SK-N-SH treated with all-trans-retinoic acid at 6 μM for 48 hours (cell line): ENCODE results near the gene PARPBP.

ENCODE experiments used
- ATAC-seq: fragments of 200-7000 bp; cut with Tn5 transposase; 3 replicates; pipeline ENCODE4 v1.9.1; 2020; ENCODE audit warnings: mild to moderate bottlenecking, moderate library complexity
- ARNTL ChIP-seq: fragments of 450-650 bp; formaldehyde crosslinking; IDR thresholded peaks from 2 replicates; pipeline ENCODE4 v1.5.0; 2020; ENCODE audit warnings: low read depth, mild to moderate bottlenecking, moderate library complexity, borderline replicate concordance
- CSDC2 ChIP-seq: fragments of 250-450 bp; sonication (Bioruptor Pico); IDR thresholded peaks from 2 replicates; pipeline ENCODE4 v1.5.0; 2020; ENCODE audit warnings: mild to moderate bottlenecking, moderate library complexity
- CSRNP3 ChIP-seq: fragments of 250-450 bp; sonication (Bioruptor Pico); IDR thresholded peaks from 2 replicates; pipeline ENCODE4 v1.5.1; 2021; ENCODE audit warnings: mild to moderate bottlenecking, moderate library complexity
- ISL1 ChIP-seq: fragments of 250-450 bp; sonication (Bioruptor Pico); IDR thresholded peaks from 2 replicates; pipeline ENCODE4 v2.1.2; 2022; ENCODE audit warnings: mild to moderate bottlenecking, moderate library complexity
- OSR1 ChIP-seq: fragments of 250-450 bp; sonication (Bioruptor Pico); IDR thresholded peaks from 2 replicates; pipeline ENCODE4 v1.8.0; 2022; ENCODE audit warnings: moderate library complexity, mild to moderate bottlenecking, inconsistent platforms
- PPARA ChIP-seq: fragments of 250-450 bp; sonication (Bioruptor Pico); IDR thresholded peaks from 2 replicates; pipeline ENCODE4 v1.5.0; 2020; ENCODE audit warnings: mild to moderate bottlenecking, borderline replicate concordance
- RARB ChIP-seq: fragments of 250-450 bp; sonication (Bioruptor Pico); IDR thresholded peaks from 2 replicates; pipeline ENCODE4 v1.8.0; 2021; ENCODE audit warnings: mild to moderate bottlenecking, moderate library complexity
- TCF4 ChIP-seq: fragments of 250-450 bp; sonication (Bioruptor Pico); IDR thresholded peaks from 2 replicates; pipeline ENCODE4 v1.8.0; 2021; ENCODE audit warnings: mild to moderate bottlenecking, moderate library complexity, borderline replicate concordance
- TOX ChIP-seq: fragments of 250-450 bp; sonication (Bioruptor Pico); IDR thresholded peaks from 2 replicates; pipeline ENCODE4 v1.8.0; 2021; ENCODE audit warnings: mild to moderate bottlenecking, moderate library complexity, borderline replicate concordance
- ZC3H10 ChIP-seq: fragments of 250-450 bp; sonication (Bioruptor Pico); IDR thresholded peaks from 2 replicates; pipeline ENCODE4 v1.5.1; 2021; ENCODE audit warnings: mild to moderate bottlenecking, moderate library complexity
- ZFP3 ChIP-seq: fragments of 250-450 bp; sonication (Bioruptor Pico); IDR thresholded peaks from 2 replicates; pipeline ENCODE4 v1.5.0; 2020; ENCODE audit warnings: mild to moderate bottlenecking, moderate library complexity
- ZFP30 ChIP-seq: fragments of 450-650 bp; formaldehyde crosslinking; IDR thresholded peaks from 2 replicates; pipeline ENCODE4 v1.5.0; 2022; ENCODE audit warnings: mild to moderate bottlenecking, moderate library complexity
- ZNF565 ChIP-seq: fragments of 450-650 bp; formaldehyde crosslinking; conservative IDR thresholded peaks from 2 replicates; pipeline ENCODE4 v1.5.0; 2020; ENCODE audit warnings: low read depth, mild to moderate bottlenecking, moderate library complexity
- ZNF70 ChIP-seq: fragments of 450-650 bp; formaldehyde crosslinking; IDR thresholded peaks from 2 replicates; pipeline ENCODE4 v1.5.0; 2020; ENCODE audit warnings: mild to moderate bottlenecking, moderate library complexity
- ZNF8 ChIP-seq: fragments of 450-650 bp; formaldehyde crosslinking; IDR thresholded peaks from 2 replicates; pipeline ENCODE4 v1.5.0; 2020; ENCODE audit warnings: mild to moderate bottlenecking, moderate library complexity
- TF ChIP-seq, protein P1 (sequence below): fragments of 250-450 bp; sonication (Bioruptor Pico); IDR thresholded peaks from 2 replicates; pipeline ENCODE4 v1.5.1; 2020; ENCODE audit warnings: low read depth, mild to moderate bottlenecking, moderate library complexity
- TF ChIP-seq, protein P2 (sequence below): fragments of 250-450 bp; sonication (Bioruptor Pico); IDR thresholded peaks from 2 replicates; pipeline ENCODE4 v1.5.0; 2020; ENCODE audit warnings: mild to moderate bottlenecking, moderate library complexity
- TF ChIP-seq, protein P3 (sequence below): fragments of 250-450 bp; sonication (Bioruptor Pico); IDR thresholded peaks from 2 replicates; pipeline ENCODE4 v1.8.0; 2021; ENCODE audit warnings: low read depth, mild to moderate bottlenecking, moderate library complexity, borderline replicate concordance

Gene PARPBP

DNA sequence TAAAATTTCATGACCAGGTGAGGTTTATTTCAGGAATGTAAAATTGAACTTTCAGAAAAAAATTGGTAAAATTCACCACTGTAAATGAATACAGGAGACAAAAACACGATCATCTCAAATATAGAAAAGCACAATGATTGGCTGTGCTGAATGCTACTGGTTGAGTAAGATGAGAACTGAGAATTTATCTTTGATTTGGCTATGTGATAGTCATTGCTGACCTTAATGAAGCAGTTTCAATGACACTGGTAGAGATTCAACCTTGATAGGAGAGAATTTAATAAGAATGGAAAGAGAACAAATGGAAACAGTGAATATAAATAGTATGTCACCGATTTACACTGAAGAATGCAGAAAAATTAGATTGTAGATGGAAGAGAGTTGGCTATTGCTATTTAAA lies 84.0 kb downstream of the PARPBP start:
- no peak for ATAC-seq
- TF ChIP-seq ZNF8 (CRISPR knock-in tag) (no peak), ARNTL (no peak), RARB (CRISPR knock-in tag) (no peak)

GRCh38 chr12:102215992-102216691 lies 96.2 kb downstream of the PARPBP start:
- no peak for ATAC-seq
- TF ChIP-seq ARNTL (no peak), ZFP30 (no peak), PPARA (CRISPR knock-in tag) (no peak), TCF4 (CRISPR knock-in tag) (no peak), TOX (CRISPR knock-in tag) (no peak), ZFP3 (CRISPR knock-in tag) (no peak), OSR1 (no peak)
- TF ChIP-seq, protein P1, sequence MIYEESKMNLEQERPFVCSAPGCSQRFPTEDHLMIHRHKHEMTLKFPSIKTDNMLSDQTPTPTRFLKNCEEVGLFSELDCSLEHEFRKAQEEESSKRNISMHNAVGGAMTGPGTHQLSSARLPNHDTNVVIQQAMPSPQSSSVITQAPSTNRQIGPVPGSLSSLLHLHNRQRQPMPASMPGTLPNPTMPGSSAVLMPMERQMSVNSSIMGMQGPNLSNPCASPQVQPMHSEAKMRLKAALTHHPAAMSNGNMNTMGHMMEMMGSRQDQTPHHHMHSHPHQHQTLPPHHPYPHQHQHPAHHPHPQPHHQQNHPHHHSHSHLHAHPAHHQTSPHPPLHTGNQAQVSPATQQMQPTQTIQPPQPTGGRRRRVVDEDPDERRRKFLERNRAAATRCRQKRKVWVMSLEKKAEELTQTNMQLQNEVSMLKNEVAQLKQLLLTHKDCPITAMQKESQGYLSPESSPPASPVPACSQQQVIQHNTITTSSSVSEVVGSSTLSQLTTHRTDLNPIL (CRISPR knock-in tag) = no peak

- ATAC-seq = no peak
- TF ChIP-seq ARNTL (no peak), ZC3H10 (no peak), CSRNP3 (CRISPR knock-in tag) (no peak), PPARA (CRISPR knock-in tag) (no peak), ZNF8 (CRISPR knock-in tag) (no peak), ZNF565 (CRISPR knock-in tag) (no peak)
- TF ChIP-seq, protein P2, sequence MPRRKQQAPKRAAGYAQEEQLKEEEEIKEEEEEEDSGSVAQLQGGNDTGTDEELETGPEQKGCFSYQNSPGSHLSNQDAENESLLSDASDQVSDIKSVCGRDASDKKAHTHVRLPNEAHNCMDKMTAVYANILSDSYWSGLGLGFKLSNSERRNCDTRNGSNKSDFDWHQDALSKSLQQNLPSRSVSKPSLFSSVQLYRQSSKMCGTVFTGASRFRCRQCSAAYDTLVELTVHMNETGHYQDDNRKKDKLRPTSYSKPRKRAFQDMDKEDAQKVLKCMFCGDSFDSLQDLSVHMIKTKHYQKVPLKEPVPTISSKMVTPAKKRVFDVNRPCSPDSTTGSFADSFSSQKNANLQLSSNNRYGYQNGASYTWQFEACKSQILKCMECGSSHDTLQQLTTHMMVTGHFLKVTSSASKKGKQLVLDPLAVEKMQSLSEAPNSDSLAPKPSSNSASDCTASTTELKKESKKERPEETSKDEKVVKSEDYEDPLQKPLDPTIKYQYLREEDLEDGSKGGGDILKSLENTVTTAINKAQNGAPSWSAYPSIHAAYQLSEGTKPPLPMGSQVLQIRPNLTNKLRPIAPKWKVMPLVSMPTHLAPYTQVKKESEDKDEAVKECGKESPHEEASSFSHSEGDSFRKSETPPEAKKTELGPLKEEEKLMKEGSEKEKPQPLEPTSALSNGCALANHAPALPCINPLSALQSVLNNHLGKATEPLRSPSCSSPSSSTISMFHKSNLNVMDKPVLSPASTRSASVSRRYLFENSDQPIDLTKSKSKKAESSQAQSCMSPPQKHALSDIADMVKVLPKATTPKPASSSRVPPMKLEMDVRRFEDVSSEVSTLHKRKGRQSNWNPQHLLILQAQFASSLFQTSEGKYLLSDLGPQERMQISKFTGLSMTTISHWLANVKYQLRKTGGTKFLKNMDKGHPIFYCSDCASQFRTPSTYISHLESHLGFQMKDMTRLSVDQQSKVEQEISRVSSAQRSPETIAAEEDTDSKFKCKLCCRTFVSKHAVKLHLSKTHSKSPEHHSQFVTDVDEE (CRISPR knock-in tag) = no peak
- TF ChIP-seq, protein P3, sequence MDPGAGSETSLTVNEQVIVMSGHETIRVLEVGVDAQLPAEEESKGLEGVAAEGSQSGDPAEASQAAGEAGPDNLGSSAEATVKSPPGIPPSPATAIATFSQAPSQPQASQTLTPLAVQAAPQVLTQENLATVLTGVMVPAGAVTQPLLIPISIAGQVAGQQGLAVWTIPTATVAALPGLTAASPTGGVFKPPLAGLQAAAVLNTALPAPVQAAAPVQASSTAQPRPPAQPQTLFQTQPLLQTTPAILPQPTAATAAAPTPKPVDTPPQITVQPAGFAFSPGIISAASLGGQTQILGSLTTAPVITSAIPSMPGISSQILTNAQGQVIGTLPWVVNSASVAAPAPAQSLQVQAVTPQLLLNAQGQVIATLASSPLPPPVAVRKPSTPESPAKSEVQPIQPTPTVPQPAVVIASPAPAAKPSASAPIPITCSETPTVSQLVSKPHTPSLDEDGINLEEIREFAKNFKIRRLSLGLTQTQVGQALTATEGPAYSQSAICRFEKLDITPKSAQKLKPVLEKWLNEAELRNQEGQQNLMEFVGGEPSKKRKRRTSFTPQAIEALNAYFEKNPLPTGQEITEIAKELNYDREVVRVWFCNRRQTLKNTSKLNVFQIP (CRISPR knock-in tag) = no peak
Observed at GRCh38 chr12:102220736-102221135, 100.8 kb downstream of the PARPBP start.

DNA sequence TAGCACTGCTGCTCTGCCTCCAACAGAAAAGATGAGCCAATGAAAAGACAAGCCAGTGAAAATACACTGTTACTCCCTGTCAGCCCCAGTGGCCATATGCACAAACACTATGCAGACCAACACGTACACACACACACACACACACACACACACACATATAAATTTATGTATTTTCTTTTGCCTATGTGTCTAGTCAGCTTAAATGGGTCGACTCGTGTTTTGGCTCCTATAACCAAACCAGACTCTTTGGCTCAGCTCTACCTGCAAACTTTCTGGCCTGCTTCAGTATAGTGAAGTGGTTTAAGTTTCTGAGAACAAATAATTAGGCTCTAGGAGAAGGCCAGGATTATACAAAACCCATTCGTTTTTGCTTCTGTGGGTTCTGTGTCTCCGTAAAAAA lies 108.0 kb downstream of the PARPBP start:
- no peak for TF ChIP-seq ZFP30
- TF ChIP-seq, protein P3 (CRISPR knock-in tag) = no peak
- no peak for TF ChIP-seq ARNTL
- no peak for TF ChIP-seq ISL1 (CRISPR knock-in tag)
- TF ChIP-seq, all 23 proteins: peak for 0
- no peak for ATAC-seq

DNA sequence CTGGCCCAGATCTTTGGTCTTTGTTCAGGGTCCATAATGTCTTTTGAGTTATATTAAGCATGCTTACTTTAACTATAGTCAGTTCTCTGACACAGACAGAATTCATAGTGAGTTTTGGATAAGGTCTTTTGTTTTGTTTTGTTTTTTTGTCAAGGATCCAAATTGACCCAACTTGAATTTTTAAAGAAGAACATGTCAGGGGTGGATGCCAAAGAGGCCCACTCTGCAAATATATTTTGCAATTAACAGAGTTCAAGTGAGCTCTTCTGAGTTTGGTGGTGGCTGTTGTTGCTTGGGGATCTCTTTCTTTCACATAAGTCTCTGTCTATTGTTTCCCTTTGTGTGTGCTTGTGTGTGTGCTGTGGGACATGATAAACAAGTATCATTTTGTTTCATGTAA lies 112.1 kb downstream of the PARPBP start:
- TF ChIP-seq OSR1 = no peak
- TF ChIP-seq TOX (CRISPR knock-in tag) = no peak
- no peak for TF ChIP-seq ZFP3 (CRISPR knock-in tag)
- no peak for TF ChIP-seq CSDC2 (CRISPR knock-in tag)
- TF ChIP-seq ZNF8 (CRISPR knock-in tag) = no peak
- TF ChIP-seq ARNTL = no peak
- TF ChIP-seq, protein P3 (CRISPR knock-in tag) = no peak
- no peak for TF ChIP-seq ZC3H10
- TF ChIP-seq, protein P1 (CRISPR knock-in tag) = no peak
- no peak for TF ChIP-seq ZNF70 (CRISPR knock-in tag)
- ATAC-seq = no peak
